Epithelial cell of proximal tubule (primary cell): ENCODE results near the gene PRKN. TPM values are rescaled to one million over a fixed set of nuclear protein-coding genes. Genes with fewer than 3 reads are reported as not detected.

Experiments used
- DNase-seq: peaks from one replicate; pipeline ENCODE4 v3.0.0-alpha.2; 2011; ENCODE audit warnings: low read depth
- H3K4me3 ChIP-seq: 2 replicates; pipeline ENCODE4 v1.5.1; 2011; ENCODE audit warnings: low read depth, mild to moderate bottlenecking, low read length
- CTCF ChIP-seq: conservative IDR thresholded peaks from 2 replicates; pipeline ENCODE4 v1.5.1; 2012; ENCODE audit warnings: low read depth, mild to moderate bottlenecking, low read length
- total RNA-seq: library from RNA; depleted of rRNA; stranded (reverse); fragments of >200 nt; gene quantifications from 2 replicates; pipeline ENCODE4 v1.2.3, GENCODE V29; 2015

Gene PRKN
- total RNA-seq, 1 donor from 2014 or later = 0.58 TPM

GRCh38 chr6:161446949-161447348 is 1280.6 kb downstream of the PRKN start:
- H3K4me3 ChIP-seq = no peak overlapping the region
- DNase-seq = no peak
- TF ChIP-seq CTCF = no peak

GRCh38 chr6:161446296-161446925 is 1281.2 kb downstream of the PRKN start:
- no peak overlapping the region for H3K4me3 ChIP-seq
- no peak for TF ChIP-seq CTCF
- DNase-seq = no peak

GRCh38 chr6:161445021-161445799 is 1282.4 kb downstream of the PRKN start:
- no peak for DNase-seq
- H3K4me3 ChIP-seq = no peak overlapping the region
- TF ChIP-seq CTCF = no peak

GRCh38 chr6:161444464-161444863 is 1283.1 kb downstream of the PRKN start:
- H3K4me3 ChIP-seq = no peak overlapping the region
- no peak for DNase-seq
- TF ChIP-seq CTCF = peak; percentile 49

GRCh38 chr6:161443848-161444247 is 1283.7 kb downstream of the PRKN start:
- no peak for DNase-seq
- no peak for TF ChIP-seq CTCF
- no peak overlapping the region for H3K4me3 ChIP-seq

- TF ChIP-seq CTCF = no peak
- DNase-seq = no peak
- no peak overlapping the region for H3K4me3 ChIP-seq
Observed at GRCh38 chr6:161442420-161442819, 1285.1 kb downstream of the PRKN start.
